Measurements from ENCODE around the gene LAMP2. TPM values are rescaled to one million over a fixed set of nuclear protein-coding genes. Genes with fewer than 3 reads are reported as not detected.

The LAMP2 gene
- total and polyA plus RNA-seq, 9 of the 15 experiments (the other 6 are each of a cell fraction or from before 2014, with no cell fraction given): 22.3 to 77.7 (median 48.6) TPM

DNA sequence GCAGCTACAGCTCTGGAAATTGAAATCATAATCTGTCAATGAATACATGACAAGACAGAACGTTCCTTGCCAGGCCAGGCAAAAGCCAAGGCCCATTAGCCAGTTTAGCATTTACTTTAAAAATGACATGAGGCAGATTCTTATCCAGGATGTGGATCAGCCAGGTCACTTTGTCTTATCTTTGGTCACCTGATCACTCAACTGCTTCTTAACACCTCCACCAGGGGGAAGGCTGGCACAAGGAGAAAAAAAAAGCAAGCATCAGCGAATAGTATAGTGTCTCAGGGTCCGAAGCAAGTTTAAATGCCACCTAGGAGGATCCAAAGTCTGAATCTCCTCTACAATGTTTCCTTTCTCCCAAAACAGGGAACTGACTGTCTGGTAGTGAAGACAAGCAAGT lies 88.4 kb downstream of the LAMP2 start:
- ATAC-seq (no peak; the same call in 2 of the 3 replicates), FAIRE-seq (peak; percentile 6), DNase-seq (ENCODE audit: extremely low read depth in 1 of 4, low spot score in 3 of 4) (peak in 1 of 4 experiments; percentile 6)
- intact Hi-C loops (cut with micrococcal nuclease): loop anchor here (5.0 kb wide), 1 partner anchor 97 kb away; no protein-coding TSS in a partner anchor
- Histone ChIP-seq H3K4me1 (replicated peaks in 1 of 2; ENCODE audit: control insufficient read depth in 2 of 2, insufficient read depth in 2 of 2, low read length in 2 of 2) (no peaks in the 10 kb centered on the region), H3K79me2 (ENCODE audit: control insufficient read depth, insufficient read depth, low read length) (no peaks in the 10 kb centered on the region), H3K9me3 (replicated peaks; ENCODE audit: control insufficient read depth, insufficient read depth, low read depth, low read length) (no peaks in the 10 kb centered on the region), H3K4me2 (ENCODE audit: insufficient read depth, low read length) (no peak overlapping the region), H3K4me3 (no peak overlapping the region), H4K20me1 (replicated peaks; ENCODE audit: control insufficient read depth, insufficient read depth, low read length) (no peaks in the 10 kb centered on the region), H3K27me3 (ENCODE audit: control insufficient read depth in 2 of 2, insufficient read depth in 2 of 2, low read length in 2 of 2) (peaks cover 0 to 7% of the 10 kb centered on the region in 2 experiments; a peak in 1 of 5 replicates), H3K9me1 (ENCODE audit: control insufficient read depth, insufficient read depth, low read length) (no peaks in the 10 kb centered on the region), H3K9ac (ENCODE audit: insufficient read depth in 1 of 2, low read depth in 2 of 2, low read length in 2 of 2) (no peak overlapping the region), H3K36me3 (ENCODE audit: control insufficient read depth, insufficient read depth, low read length) (no peaks in the 10 kb centered on the region), H2AFZ (ENCODE audit: low read depth, low read length) (no peak overlapping the region), H3K27ac (ENCODE audit: extremely low read depth, low read depth, low read length) (no peak overlapping the region)
- POLR2A ChIA-PET: interaction anchor here (0.7 kb wide), 1 partner anchor 88 kb away, joined by 3 read pairs; the partner anchor contains the start of gene LAMP2
- in situ Hi-C loops (cut with MboI): no loop called here
- CTCF ChIA-PET (ENCODE audit: low intra/inter-chr PET ratio): interaction anchor here (0.8 to 1.2 kb wide), 2 partner anchors 10 to 94 kb away, joined by 3 to 5 read pairs; no protein-coding TSS in a partner anchor
- 3% methylated on average over 3 of the region's 3 CpGs for WGBS (ENCODE audit: insufficient coverage, low coverage, missing lambda C conversion rate)
- BruUV-seq (replicated peaks): no TSS peak
- TF ChIP-seq ZFP36 (IDR thresholded peaks at IDR 0.05; ENCODE audit: low read depth, low read length, partially characterized antibody) (no peak), ZNF668 (CRISPR knock-in tag; IDR thresholded peaks at IDR 0.05) (no peak), SRSF3 (IDR thresholded peaks at IDR 0.05; ENCODE audit: insufficient read depth, low read length) (no peak), KAT8 (IDR thresholded peaks at IDR 0.05; ENCODE audit: low read depth) (no peak), MAFG (tag; conservative IDR thresholded peaks at IDR 0.05) (peak; percentile 45; the same call in 1 of the 2 replicates), XRCC4 (IDR thresholded peaks at IDR 0.05; ENCODE audit: extremely low read depth, insufficient read depth, insufficient read length) (no peak), ETS2 (tag; IDR thresholded peaks at IDR 0.05; ENCODE audit: borderline replicate concordance, poor library complexity, severe bottlenecking) (no peak), FOXA3 (CRISPR knock-in tag; conservative IDR thresholded peaks at IDR 0.05 in 1 of 2, IDR thresholded peaks at IDR 0.05 in 1 of 2) (no peak), POLR2H (tag; IDR thresholded peaks at IDR 0.05; ENCODE audit: low read depth) (no peak), MCM7 (IDR thresholded peaks at IDR 0.05) (no peak), ZNF232 (CRISPR knock-in tag; IDR thresholded peaks at IDR 0.05) (no peak), E2F5 (CRISPR knock-in tag; IDR thresholded peaks at IDR 0.05) (no peak), ZBTB1 (CRISPR knock-in tag; IDR thresholded peaks at IDR 0.05; ENCODE audit: borderline replicate concordance, low read depth) (no peak), ETV6 (IDR thresholded peaks at IDR 0.05; ENCODE audit: borderline replicate concordance in 1 of 2, low read depth in 2 of 2, low read length in 1 of 2) (no peak), ETV6 (CRISPR knock-in tag; IDR thresholded peaks at IDR 0.05; ENCODE audit: borderline replicate concordance) (no peak), ILK (tag; IDR thresholded peaks at IDR 0.05; ENCODE audit: borderline replicate concordance, low read depth) (no peak), KDM5B (IDR thresholded peaks at IDR 0.05; ENCODE audit: insufficient replicate concordance, low read depth, low read length) (no peak)
- TF ChIP-seq, protein P1, sequence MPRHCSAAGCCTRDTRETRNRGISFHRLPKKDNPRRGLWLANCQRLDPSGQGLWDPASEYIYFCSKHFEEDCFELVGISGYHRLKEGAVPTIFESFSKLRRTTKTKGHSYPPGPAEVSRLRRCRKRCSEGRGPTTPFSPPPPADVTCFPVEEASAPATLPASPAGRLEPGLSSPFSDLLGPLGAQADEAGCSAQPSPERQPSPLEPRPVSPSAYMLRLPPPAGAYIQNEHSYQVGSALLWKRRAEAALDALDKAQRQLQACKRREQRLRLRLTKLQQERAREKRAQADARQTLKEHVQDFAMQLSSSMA (CRISPR knock-in tag; IDR thresholded peaks at IDR 0.05): no peak
- TF ChIP-seq, protein P2, sequence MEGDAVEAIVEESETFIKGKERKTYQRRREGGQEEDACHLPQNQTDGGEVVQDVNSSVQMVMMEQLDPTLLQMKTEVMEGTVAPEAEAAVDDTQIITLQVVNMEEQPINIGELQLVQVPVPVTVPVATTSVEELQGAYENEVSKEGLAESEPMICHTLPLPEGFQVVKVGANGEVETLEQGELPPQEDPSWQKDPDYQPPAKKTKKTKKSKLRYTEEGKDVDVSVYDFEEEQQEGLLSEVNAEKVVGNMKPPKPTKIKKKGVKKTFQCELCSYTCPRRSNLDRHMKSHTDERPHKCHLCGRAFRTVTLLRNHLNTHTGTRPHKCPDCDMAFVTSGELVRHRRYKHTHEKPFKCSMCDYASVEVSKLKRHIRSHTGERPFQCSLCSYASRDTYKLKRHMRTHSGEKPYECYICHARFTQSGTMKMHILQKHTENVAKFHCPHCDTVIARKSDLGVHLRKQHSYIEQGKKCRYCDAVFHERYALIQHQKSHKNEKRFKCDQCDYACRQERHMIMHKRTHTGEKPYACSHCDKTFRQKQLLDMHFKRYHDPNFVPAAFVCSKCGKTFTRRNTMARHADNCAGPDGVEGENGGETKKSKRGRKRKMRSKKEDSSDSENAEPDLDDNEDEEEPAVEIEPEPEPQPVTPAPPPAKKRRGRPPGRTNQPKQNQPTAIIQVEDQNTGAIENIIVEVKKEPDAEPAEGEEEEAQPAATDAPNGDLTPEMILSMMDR (IDR thresholded peaks at IDR 0.05 in 2 of 3, conservative IDR thresholded peaks at IDR 0.05 in 1 of 3; ENCODE audit: insufficient read depth in 2 of 3, low read depth in 1 of 3, low read length in 3 of 3): peak; percentile 28 to 40 (median 29); a peak in 3 of 6 replicates

All from K562 (cell line).